Parathyroid adenoma (tissue), 2 donors: Measurements from ENCODE around the gene RMDN3.

Experiments
- H2AFZ ChIP-seq: fragments of 300-600 bp; sonication (generic); one replicate; pipeline ENCODE4 v1.7.0; 2017; ENCODE audit warnings: antibody characterized with exemption, mild to moderate bottlenecking
- H3K27ac ChIP-seq: fragments of 300-600 bp; sonication (generic); one replicate; pipeline ENCODE4 v1.7.0; 2017
- H3K27me3 ChIP-seq: fragments of 300-600 bp; sonication (generic); one replicate; pipeline ENCODE4 v1.7.0; 2017; ENCODE audit warnings: low read length; ENCODE audit not compliant: control insufficient read depth, insufficient read depth
- H3K36me3 ChIP-seq: fragments of 300-600 bp; sonication (generic); one replicate; pipeline ENCODE4 v1.7.0; 2017; ENCODE audit warnings: low read length; ENCODE audit not compliant: control insufficient read depth, insufficient read depth
- H3K4me1 ChIP-seq: fragments of 300-600 bp; sonication (generic); one replicate; pipeline ENCODE4 v1.7.0; 2017; ENCODE audit warnings: control low read depth
- H3K4me2 ChIP-seq: fragments of 300-600 bp; sonication (generic); one replicate; pipeline ENCODE4 v1.7.0; 2017; ENCODE audit warnings: low read length
- H3K4me3 ChIP-seq: fragments of 300-600 bp; sonication (generic); one replicate; pipeline ENCODE4 v1.7.0; 2017; ENCODE audit warnings: low read depth, low read length
- H3K79me2 ChIP-seq: fragments of 300-600 bp; sonication (generic); one replicate; pipeline ENCODE4 v1.7.0; 2017; ENCODE audit warnings: control low read depth
- H3K9ac ChIP-seq: fragments of 300-600 bp; sonication (generic); one replicate; pipeline ENCODE4 v1.7.0; 2017; ENCODE audit warnings: mild to moderate bottlenecking
- H3K9me3 ChIP-seq: fragments of 300-600 bp; sonication (generic); one replicate; pipeline ENCODE4 v1.7.0; 2017; ENCODE audit warnings: low read length; ENCODE audit not compliant: control insufficient read depth
- CTCF ChIP-seq: fragments of 300-600 bp; sonication (generic); IDR thresholded peaks from one replicate; pipeline ENCODE4 v1.7.0; 2017; ENCODE audit warnings: antibody characterized with exemption, mild to moderate bottlenecking
- donor health status: primary hyperparathyroidism.

RMDN3 gene

GRCh38 chr15:40746916-40747418, 8.1 kb downstream of the RMDN3 start:
- no peaks in the 10 kb centered on the region for H3K79me2 ChIP-seq
- H3K9ac ChIP-seq, result no peak overlapping the region
- no peak overlapping the region for H3K27ac ChIP-seq
- no peak overlapping the region for H2AFZ ChIP-seq
- no peaks in the 10 kb centered on the region for H3K4me1 ChIP-seq
- no peak for TF ChIP-seq CTCF
- no peak overlapping the region for H3K4me3 ChIP-seq
- no peaks in the 10 kb centered on the region for H3K9me3 ChIP-seq
- H3K36me3 ChIP-seq, result no peaks in the 10 kb centered on the region
- no peak overlapping the region for H3K4me2 ChIP-seq
- no peaks in the 10 kb centered on the region for H3K27me3 ChIP-seq

- no peak for TF ChIP-seq CTCF
- H3K79me2 ChIP-seq, result no peaks in the 10 kb centered on the region
- no peak overlapping the region for H3K27ac ChIP-seq
- H3K4me3 ChIP-seq, result no peak overlapping the region
- no peaks in the 10 kb centered on the region for H3K36me3 ChIP-seq
- no peak overlapping the region for H2AFZ ChIP-seq
- H3K4me1 ChIP-seq, result no peaks in the 10 kb centered on the region
- H3K9me3 ChIP-seq, result no peaks in the 10 kb centered on the region
- H3K9ac ChIP-seq, result no peak overlapping the region
- no peaks in the 10 kb centered on the region for H3K27me3 ChIP-seq
- no peak overlapping the region for H3K4me2 ChIP-seq
These were observed 10.3 kb downstream of the RMDN3 start for GRCh38 chr15:40744815-40745152.

GRCh38 chr15:40743921-40744814, 10.9 kb downstream of the RMDN3 start:
- no peaks in the 10 kb centered on the region for H3K36me3 ChIP-seq
- H3K9me3 ChIP-seq, result no peaks in the 10 kb centered on the region
- H3K4me1 ChIP-seq, result no peaks in the 10 kb centered on the region
- no peak overlapping the region for H3K4me2 ChIP-seq
- H3K79me2 ChIP-seq, result no peaks in the 10 kb centered on the region
- H3K9ac ChIP-seq, result no peak overlapping the region
- TF ChIP-seq CTCF, result no peak
- no peaks in the 10 kb centered on the region for H3K27me3 ChIP-seq
- no peak overlapping the region for H2AFZ ChIP-seq
- H3K4me3 ChIP-seq, result no peak overlapping the region
- no peak overlapping the region for H3K27ac ChIP-seq

- H3K4me1 ChIP-seq, result no peaks in the 10 kb centered on the region
- no peaks in the 10 kb centered on the region for H3K79me2 ChIP-seq
- H3K4me3 ChIP-seq, result no peak overlapping the region
- H2AFZ ChIP-seq, result no peak overlapping the region
- no peaks in the 10 kb centered on the region for H3K9me3 ChIP-seq
- no peak for TF ChIP-seq CTCF
- H3K27ac ChIP-seq, result no peak overlapping the region
- H3K36me3 ChIP-seq, result no peaks in the 10 kb centered on the region
- no peak overlapping the region for H3K9ac ChIP-seq
- no peak overlapping the region for H3K4me2 ChIP-seq
- no peaks in the 10 kb centered on the region for H3K27me3 ChIP-seq
These were observed 11.6 kb downstream of the RMDN3 start for GRCh38 chr15:40743485-40743901.

- H3K4me1 ChIP-seq, result no peaks in the 10 kb centered on the region
- H3K9ac ChIP-seq, result no peak overlapping the region
- no peaks in the 10 kb centered on the region for H3K79me2 ChIP-seq
- no peak for TF ChIP-seq CTCF
- no peaks in the 10 kb centered on the region for H3K9me3 ChIP-seq
- no peak overlapping the region for H3K27ac ChIP-seq
- no peaks in the 10 kb centered on the region for H3K27me3 ChIP-seq
- H3K4me3 ChIP-seq, result no peak overlapping the region
- no peak overlapping the region for H2AFZ ChIP-seq
- H3K36me3 ChIP-seq, result no peaks in the 10 kb centered on the region
- no peak overlapping the region for H3K4me2 ChIP-seq
These were observed 15.2 kb downstream of the RMDN3 start for GRCh38 chr15:40739854-40740253.
